AG09309 (cell line): ENCODE data around the gene CCDC102B.
A peak's percentile ranks its signal among the peaks of the same experiment; 100 is the strongest.
"Not testable (repeated sequence)": the region's sequence is repeated elsewhere in the genome, so short reads cannot be mapped to it uniquely, and the experiment has no call there.

Source experiments
- DNase-seq: peaks from one replicate; pipeline ENCODE4 v3.0.0-alpha.2; 2010; ENCODE audit warnings: low read depth
- H3K4me3 ChIP-seq: 2 replicates; pipeline ENCODE4 v1.5.1; 2011; ENCODE audit warnings: mild to moderate bottlenecking, low read depth, low read length, moderate library complexity; ENCODE audit not compliant: control insufficient read depth
- CTCF ChIP-seq: IDR thresholded peaks from 2 replicates; pipeline ENCODE4 v1.5.1; 2011; ENCODE audit warnings: mild to moderate bottlenecking, low read depth, low read length, inconsistent platforms; ENCODE audit not compliant: insufficient read depth, control insufficient read depth; ENCODE audit errors: missing control alignments

Gene CCDC102B

GRCh38 chr18:68772268-68772667 is 25.6 kb upstream of the CCDC102B start:
- no peak for TF ChIP-seq CTCF

GRCh38 chr18:68778280-68778886 is 19.5 kb upstream of the CCDC102B start:
- no peak for TF ChIP-seq CTCF
- DNase-seq, result no peak
- no peak overlapping the region for H3K4me3 ChIP-seq

More at GRCh38 chr18:68772268-68772667, 25.6 kb upstream of the CCDC102B start:
- H3K4me3 ChIP-seq, result no peak overlapping the region
- no peak for DNase-seq

- TF ChIP-seq CTCF, result no peak
- peak; percentile 51 for DNase-seq
- no peak overlapping the region for H3K4me3 ChIP-seq
These were observed 18.7 kb upstream of the CCDC102B start for GRCh38 chr18:68779169-68779568.

GRCh38 chr18:68780802-68781635 is 16.9 kb upstream of the CCDC102B start:
- no peak for DNase-seq
- TF ChIP-seq CTCF, result no peak
- no peak overlapping the region for H3K4me3 ChIP-seq

- no peak overlapping the region for H3K4me3 ChIP-seq
- no peak for DNase-seq
- TF ChIP-seq CTCF, result no peak
These were observed 14.4 kb upstream of the CCDC102B start for GRCh38 chr18:68783506-68783905.

GRCh38 chr18:68784071-68784470 is 13.8 kb upstream of the CCDC102B start:
- TF ChIP-seq CTCF, result no peak
- no peak overlapping the region for H3K4me3 ChIP-seq
- no peak for DNase-seq

- not testable (repeated sequence) for DNase-seq, H3K4me3 ChIP-seq
These were observed 7.6 kb upstream of the CCDC102B start for GRCh38 chr18:68790290-68790689.
